H1 (cell line): ENCODE data around the gene RNF31. TPM values are rescaled to one million over a fixed set of nuclear protein-coding genes. Genes with fewer than 3 reads are reported as not detected.

Experiments used
- CTCF ChIA-PET: fragments of 300-600 bp; sonication (Branson Sonifier 250); formaldehyde crosslinking; loops from one replicate; lab custom pipeline; 2021; ENCODE audit not compliant: partially characterized antibody; lab: Charles Lee
- POLR2A ChIA-PET: fragments of 300-600 bp; sonication (Branson Sonifier 250); formaldehyde crosslinking; loops from one replicate; lab custom pipeline; 2021; ENCODE audit warnings: inconsistent platforms; ENCODE audit not compliant: partially characterized antibody; lab: Charles Lee
- DNase-seq, 2 experiments: peaks; one replicate each; pipeline versions ENCODE4 v3.0.0 to v3.0.0-alpha.2; 2010 to 2022; ENCODE audit warnings: low spot score in 2 of 2, low read depth in 1 of 2, mixed read lengths in 1 of 2
- FAIRE-seq: peaks from 2 replicates; lab custom pipeline; 2011; peaks lifted over from hg19 to GRCh38; lab: Jason Lieb, UNC
- H2AFZ ChIP-seq: 2 replicates; pipeline ENCODE4 v1.8.1; 2012; ENCODE audit warnings: low read length, inconsistent platforms
- H2AK5ac ChIP-seq: 2 replicates; pipeline ENCODE4 v1.6.1; 2013; ENCODE audit warnings: low read depth, low read length
- H2BK120ac ChIP-seq: replicated peaks from 2 replicates; pipeline ENCODE3; 2013; ENCODE audit warnings: low read depth, low read length, inconsistent platforms
- H2BK12ac ChIP-seq: 2 replicates; pipeline ENCODE4 v1.6.1; 2013; ENCODE audit warnings: low read depth, low read length
- H2BK15ac ChIP-seq: 2 replicates; pipeline ENCODE4 v1.6.1; 2013; ENCODE audit warnings: low read length
- H2BK20ac ChIP-seq: 2 replicates; pipeline ENCODE4 v1.6.1; 2013; ENCODE audit warnings: low read length
- H2BK5ac ChIP-seq: 2 replicates; pipeline ENCODE4 v1.6.1; 2013; ENCODE audit warnings: low read depth, low read length
- H3K14ac ChIP-seq: 2 replicates; pipeline ENCODE4 v1.6.1; 2013; ENCODE audit warnings: inconsistent platforms; ENCODE audit not compliant: insufficient read length
- H3K18ac ChIP-seq: 2 replicates; pipeline ENCODE4 v1.6.1; 2013; ENCODE audit warnings: low read length; ENCODE audit errors: extremely low read depth
- H3K23ac ChIP-seq: 2 replicates; pipeline ENCODE4 v1.6.1; 2013; ENCODE audit warnings: inconsistent platforms; ENCODE audit not compliant: insufficient read length
- H3K23me2 ChIP-seq: 2 replicates; pipeline ENCODE4 v1.6.1; 2013; ENCODE audit warnings: low read depth, low read length
- H3K27ac ChIP-seq: 2 replicates; pipeline ENCODE4 v1.6.1; 2011; ENCODE audit warnings: low read depth, low read length, inconsistent platforms
- H3K27me3 ChIP-seq, 4 experiments: replicated peaks in 1 of 4; 1 replicate in 1 of 4; 2 replicates in 3 of 4; pipeline versions ENCODE4 v1.6.1 to v1.8.1; 2011 to 2013; ENCODE audit warnings: low read length in 3 of 4, mild to moderate bottlenecking in 3 of 4, inconsistent platforms in 2 of 4, mixed read lengths in 2 of 4, moderate library complexity in 1 of 4; ENCODE audit not compliant: control insufficient read depth in 3 of 4, insufficient read depth in 3 of 4; ENCODE audit errors: extremely low read depth in 1 of 4
- H3K36me3 ChIP-seq, 4 experiments: 2 replicates each; pipeline versions ENCODE4 v1.6.1 to v1.8.1; 2011 to 2013; ENCODE audit warnings: mild to moderate bottlenecking in 4 of 4, low read length in 3 of 4, moderate library complexity in 2 of 4, control low read depth in 1 of 4, inconsistent platforms in 1 of 4; ENCODE audit not compliant: insufficient read depth in 4 of 4, control insufficient read depth in 2 of 4
- H3K4ac ChIP-seq: replicated peaks from 2 replicates; pipeline ENCODE3; 2013; ENCODE audit warnings: low read length, low read depth, mixed read lengths, inconsistent platforms; ENCODE audit not compliant: insufficient read length
- H3K4me1 ChIP-seq, 4 experiments: replicated peaks in 1 of 4; 1 replicate in 1 of 4; 2 replicates in 3 of 4; pipeline versions ENCODE4 v1.6.1 to v1.8.1; 2011 to 2013; ENCODE audit warnings: low read length in 3 of 4, inconsistent platforms in 2 of 4, mixed read lengths in 1 of 4; ENCODE audit not compliant: insufficient read depth in 4 of 4, control insufficient read depth in 3 of 4
- H3K4me2 ChIP-seq, 2 experiments: 2 replicates each; pipeline versions ENCODE4 v1.6.1 to v1.8.1; 2011 to 2013; ENCODE audit warnings: low read depth in 2 of 2, low read length in 2 of 2, control low read depth in 1 of 2, inconsistent platforms in 1 of 2, mild to moderate bottlenecking in 1 of 2; ENCODE audit not compliant: insufficient read depth in 1 of 2
- H3K4me3 ChIP-seq, 4 experiments: fragments of 200-600, 300-600 bp in 1 of 4; sonication (generic), shearing (Covaris generic), sonication (Bioruptor Twin) in 1 of 4; 2 replicates each; pipeline versions ENCODE4 v1.5.1 to v1.8.1; 2011 to 2016; ENCODE audit warnings: low read length in 4 of 4, low read depth in 3 of 4, control low read depth in 2 of 4, inconsistent platforms in 2 of 4, mild to moderate bottlenecking in 2 of 4, mixed read lengths in 1 of 4, moderate library complexity in 1 of 4; ENCODE audit not compliant: insufficient read depth in 2 of 4; ENCODE audit errors: extremely low read depth in 1 of 4
- H3K56ac ChIP-seq: replicated peaks from 2 replicates; pipeline ENCODE3; 2013; ENCODE audit warnings: low read depth, mild to moderate bottlenecking, mixed read lengths, low read length, inconsistent platforms; ENCODE audit not compliant: insufficient read length
- H3K79me1 ChIP-seq: 2 replicates; pipeline ENCODE4 v1.6.1; 2013; ENCODE audit warnings: low read depth, low read length, control low read depth
- H3K79me2 ChIP-seq, 2 experiments: 2 replicates each; pipeline versions ENCODE4 v1.6.1 to v1.8.1; 2012 to 2013; ENCODE audit warnings: low read length in 2 of 2, mild to moderate bottlenecking in 2 of 2, inconsistent platforms in 1 of 2; ENCODE audit not compliant: insufficient read depth in 2 of 2, control insufficient read depth in 1 of 2
- H3K9ac ChIP-seq, 4 experiments: replicated peaks in 1 of 4; 1 replicate in 1 of 4; 2 replicates in 3 of 4; pipeline versions ENCODE4 v1.6.1 to v1.8.1; 2011 to 2013; ENCODE audit warnings: low read depth in 3 of 4, low read length in 3 of 4, control low read depth in 2 of 4, mild to moderate bottlenecking in 2 of 4, moderate library complexity in 2 of 4, inconsistent platforms in 1 of 4; ENCODE audit errors: extremely low read depth in 1 of 4
- H3K9me3 ChIP-seq, 2 experiments: 2 replicates each; pipeline versions ENCODE4 v1.6.1 to v1.8.1; 2012 to 2013; ENCODE audit warnings: mild to moderate bottlenecking in 2 of 2, moderate library complexity in 2 of 2, control low read depth in 1 of 2, inconsistent platforms in 1 of 2, low read depth in 1 of 2, low read length in 1 of 2, mixed read lengths in 1 of 2; ENCODE audit not compliant: insufficient read depth in 2 of 2
- H4K20me1 ChIP-seq, 2 experiments: replicated peaks in 1 of 2; 2 replicates each; pipeline versions ENCODE3 to v1.8.1; 2011 to 2013; ENCODE audit warnings: inconsistent platforms in 2 of 2, low read length in 2 of 2, mild to moderate bottlenecking in 1 of 2; ENCODE audit not compliant: insufficient read depth in 2 of 2, control insufficient read depth in 1 of 2
- H4K5ac ChIP-seq: 2 replicates; pipeline ENCODE4 v1.6.1; 2013; ENCODE audit warnings: low read length, low read depth, mixed read lengths, inconsistent platforms; ENCODE audit not compliant: insufficient read length
- H4K8ac ChIP-seq: 2 replicates; pipeline ENCODE4 v1.8.0; 2013; ENCODE audit warnings: mild to moderate bottlenecking, moderate library complexity, low read length, inconsistent platforms; ENCODE audit not compliant: insufficient read depth; ENCODE audit errors: extremely low read depth
- H4K91ac ChIP-seq: replicated peaks from 2 replicates; pipeline ENCODE3; 2013; ENCODE audit warnings: low read length, mixed read lengths, inconsistent platforms; ENCODE audit not compliant: insufficient read length
- GTF2F1 ChIP-seq: IDR thresholded peaks from 2 replicates; pipeline ENCODE4 v1.6.1; 2012; ENCODE audit warnings: low read depth, low read length, improper control_type of control experiment, borderline replicate concordance
- PHF8 ChIP-seq: fragments of 200-600 bp; sonication (generic); conservative IDR thresholded peaks from 2 replicates; pipeline ENCODE4 v1.7.1; 2012; ENCODE audit warnings: low read depth, mild to moderate bottlenecking, inconsistent platforms, low read length, moderate library complexity
- TBP ChIP-seq: IDR thresholded peaks from 2 replicates; pipeline ENCODE4 v1.6.1; 2011; ENCODE audit warnings: low read depth, low read length, improper control_type of control experiment
- WGBS, 2 experiments: shearing (Covaris generic) in 1 of 2; methylation state at CpG; one replicate each; pipeline versions ENCODE4 v1.1.6 to v1.1.7; 2013 to 2015; ENCODE audit warnings: low lambda C conversion rate in 2 of 2, mixed read lengths in 2 of 2, inconsistent platforms in 1 of 2, low coverage in 1 of 2, missing lambda C conversion rate in 1 of 2; ENCODE audit not compliant: insufficient replicate concordance in 2 of 2, insufficient coverage in 1 of 2, insufficient read length in 1 of 2; ENCODE audit errors: extremely low coverage in 1 of 2, missing lambda C conversion rate in 1 of 2; 5-methylcytosine and 5-hydroxymethylcytosine counted together
- polyA plus RNA-seq, 7 experiments: library from polyadenylated mRNA; depleted of rRNA in 3 of 7; stranded (reverse) in 5 of 7; unstranded in 2 of 7; fragments of >200 nt in 5 of 7; fragments of 200-250 nt in 2 of 7; gene quantifications; 1 replicate in 5 of 7; 2 replicates in 1 of 7; 4 replicates in 1 of 7; pipeline versions ENCODE4 v1.2.1 to v1.2.3, GENCODE V29; 2011 to 2013; ENCODE audit warnings: missing spikeins in 2 of 7, mixed read lengths in 2 of 7
- total RNA-seq: library from RNA; stranded (reverse); fragmentation: NEBNext Ultra II Directional; extraction: Animal tissue kit (Norgen Biotek cat#: 25700); gene quantifications from 2 replicates; pipeline ENCODE4 v1.2.1, GENCODE V29; 2021

Gene RNF31
- total and polyA plus RNA-seq, 2 of the 8 experiments (the other 6 are each of a cell fraction or from before 2014, with no cell fraction given): 17.5 to 72.0 TPM

DNA sequence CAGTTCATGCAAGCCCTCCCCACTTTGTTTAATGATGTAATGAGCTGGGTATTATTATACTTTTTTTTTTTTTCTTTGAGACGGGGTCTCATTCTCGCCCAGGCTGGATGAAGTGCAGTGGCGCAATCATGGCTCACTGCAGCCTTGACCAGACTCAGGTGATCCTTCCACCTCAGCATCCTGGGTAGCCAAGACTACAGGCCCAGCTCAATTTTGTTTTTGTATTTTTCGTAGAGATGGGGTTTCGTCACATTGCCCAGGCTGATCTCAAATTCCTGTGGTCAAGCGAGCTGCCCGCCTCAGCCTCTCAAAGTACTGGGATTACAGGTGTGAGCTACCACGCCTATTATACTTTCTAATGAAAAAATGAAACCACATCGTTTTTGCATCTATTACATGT is 37.2 kb upstream of the RNF31 start:
- H3K14ac ChIP-seq: no peak overlapping the region
- H3K23me2 ChIP-seq: peaks cover 4% of the 10 kb centered on the region
- H4K5ac ChIP-seq: no peak overlapping the region
- POLR2A ChIA-PET: interaction anchor here (0.7 to 23.9 kb wide), 9 partner anchors 8 to 121 kb away, joined by 3 to 626 read pairs (median 4); partner anchors contain the start of genes CPNE6, DHRS4L2, PCK2 and PSME1
- H3K4me1 ChIP-seq: no peaks in the 10 kb centered on the region
- H3K56ac ChIP-seq: no peak overlapping the region
- H2BK15ac ChIP-seq: no peak overlapping the region
- no peak overlapping the region for H3K4ac ChIP-seq
- no peak overlapping the region for H2BK5ac ChIP-seq
- no peak overlapping the region for H3K23ac ChIP-seq
- FAIRE-seq: no peak
- 93% methylated on average over 9 of the region's 9 CpGs; no CpG with 5 or more reads in 1 of the 2 experiments for WGBS, 2 experiments
- no peak overlapping the region for H4K8ac ChIP-seq
- H4K91ac ChIP-seq: no peak overlapping the region
- no peak for DNase-seq
- no peaks in the 10 kb centered on the region for H3K27me3 ChIP-seq
- 0 out of 2 replicates have a peak overlapping the region, but pooled peaks have one; percentile 32 for H2AK5ac ChIP-seq
- no peak overlapping the region for H2AFZ ChIP-seq
- H3K79me2 ChIP-seq: no peaks in the 10 kb centered on the region
- TF ChIP-seq TBP: no peak
- TF ChIP-seq PHF8: no peak
- TF ChIP-seq GTF2F1: no peak
- TF ChIP-seq, all 59 proteins: peak for 0
- Histone ChIP-seq H3K9me3 (peaks cover 0 to under 1% of the 10 kb centered on the region in 2 experiments; a peak in 1 of 4 replicates), H3K9ac (no peak overlapping the region), H3K4me2 (no peak overlapping the region), H3K4me3 (no peak overlapping the region), H2BK12ac (no peak overlapping the region), H3K27ac (no peak overlapping the region), H2BK20ac (no peak overlapping the region), H3K36me3 (no peaks in the 10 kb centered on the region), H4K20me1 (no peaks in the 10 kb centered on the region), H3K79me1 (no peaks in the 10 kb centered on the region), H3K18ac (no peak overlapping the region), H2BK120ac (no peak overlapping the region)
- CTCF ChIA-PET: interaction anchor here (0.6 to 12.2 kb wide), 24 partner anchors 8 to 1038 kb away, joined by 3 to 160 read pairs (median 4); partner anchors contain the start of genes CARMIL3, CIDEB, IRF9 and MDP1
